ENCODE results near the gene GAK.

The GAK gene

DNA sequence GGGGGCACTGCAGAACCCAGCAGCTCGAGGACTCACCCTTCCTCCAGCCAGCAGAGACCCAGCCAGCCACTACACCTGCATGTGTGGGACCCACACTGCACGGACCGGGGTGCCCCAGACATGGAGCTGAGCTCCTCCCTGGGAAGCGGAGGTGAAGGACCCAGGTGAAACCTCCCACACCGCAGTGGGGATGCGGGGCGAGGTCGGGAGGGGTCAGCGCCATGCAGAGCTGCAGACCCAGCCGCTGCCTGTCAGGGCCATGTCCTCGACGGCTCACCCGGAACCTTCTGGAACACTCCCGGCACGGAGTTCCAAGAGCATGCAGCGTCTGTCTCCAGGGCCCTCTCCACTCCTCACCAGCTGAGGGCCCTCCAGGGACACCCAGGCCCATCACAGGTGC is 42.6 kb downstream of the GAK start:
- DNase-seq (ENCODE audit: low spot score): no peak

DNA sequence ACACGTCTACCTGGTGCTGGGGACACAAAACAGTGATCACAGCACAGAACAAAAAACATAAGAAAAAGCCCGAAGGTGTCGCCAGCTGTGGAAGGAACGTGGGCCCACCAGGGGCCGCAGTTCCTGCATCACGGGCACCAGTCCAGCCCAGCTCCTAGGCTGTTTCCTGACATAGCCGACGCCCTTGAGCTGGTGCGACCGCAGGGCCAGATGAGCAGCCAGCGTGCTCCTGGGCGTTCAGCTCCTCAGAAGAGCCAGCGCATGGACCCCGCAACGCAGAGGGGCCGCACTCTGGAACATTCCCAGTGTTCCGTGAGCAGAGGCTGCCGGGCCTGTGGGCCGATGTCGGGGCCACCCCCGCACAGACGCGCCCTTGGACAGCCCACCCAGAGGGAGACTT is 44.1 kb downstream of the GAK start:
- DNase-seq (ENCODE audit: low spot score): no peak

DNA sequence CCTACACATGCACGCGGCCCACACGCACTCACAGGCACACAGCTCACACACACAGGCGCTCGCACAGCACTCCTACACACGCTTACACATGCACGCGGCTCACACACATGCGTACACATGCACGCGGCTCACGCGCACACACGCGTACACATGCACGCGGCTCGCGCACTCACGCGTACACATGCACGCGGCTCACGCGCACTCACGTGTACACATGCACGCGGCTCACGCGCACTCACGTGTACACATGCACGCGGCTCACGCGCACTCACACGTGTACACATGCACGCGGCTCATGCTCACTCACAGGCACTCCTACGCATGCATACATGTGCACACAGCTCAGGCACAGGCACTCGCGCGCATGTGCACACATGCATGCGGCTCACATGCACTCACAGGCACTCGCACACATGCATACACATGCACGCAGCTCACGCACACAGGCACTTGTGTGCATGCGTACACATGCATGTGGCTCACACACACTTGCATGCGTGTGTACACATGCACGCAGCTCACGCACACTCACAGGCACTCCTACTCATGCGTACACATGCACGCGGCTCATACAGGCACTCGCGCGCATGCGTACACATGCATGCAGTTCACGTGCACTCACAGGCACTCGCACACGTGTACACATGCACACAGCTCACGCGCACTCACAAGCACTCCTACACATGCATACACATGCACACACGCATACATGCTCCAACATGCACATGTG is 44.9 kb downstream of the GAK start:
- DNase-seq (ENCODE audit: low spot score): no peak

DNA sequence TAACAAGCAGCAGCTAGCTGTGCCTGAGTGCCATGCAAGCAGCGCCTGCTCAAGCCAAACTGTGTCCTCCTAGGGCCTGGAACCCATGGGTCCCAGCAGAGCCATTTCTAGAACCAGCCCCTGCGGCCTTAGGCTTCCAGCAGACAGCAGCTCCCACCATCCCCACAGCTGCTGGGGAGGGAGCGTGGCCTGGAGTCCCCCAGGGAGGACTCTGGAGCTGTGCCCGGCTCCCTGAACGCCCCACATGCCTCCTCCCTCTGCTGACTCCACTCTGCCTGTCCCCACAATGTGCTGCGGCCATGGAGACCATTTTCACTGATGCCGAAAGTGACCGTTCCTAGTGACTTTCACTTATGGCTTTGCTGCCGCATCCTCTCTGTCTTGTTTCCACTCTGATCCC is 45.9 kb downstream of the GAK start:
- DNase-seq (ENCODE audit: low spot score): no peak

DNA sequence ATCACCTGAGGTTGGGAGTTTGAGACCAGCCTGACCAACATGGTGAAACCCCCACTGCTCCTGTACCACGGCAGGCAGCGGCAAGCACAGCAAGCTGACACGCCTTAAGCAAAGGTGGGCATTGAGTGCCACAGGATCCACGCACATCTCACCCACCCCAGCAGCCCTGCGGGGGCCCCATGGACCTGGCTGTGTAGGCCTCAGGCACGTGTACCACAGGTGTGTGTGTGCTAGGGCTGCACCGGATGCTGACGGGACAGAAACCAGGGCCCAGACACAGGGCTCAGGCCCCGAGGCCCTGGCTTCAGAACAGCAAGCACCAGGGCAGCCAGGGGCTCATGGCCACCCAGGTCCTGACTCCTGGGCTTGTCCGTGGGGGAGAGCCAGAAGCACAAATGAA is 46.8 kb downstream of the GAK start:
- DNase-seq (ENCODE audit: low spot score): no peak

DNA sequence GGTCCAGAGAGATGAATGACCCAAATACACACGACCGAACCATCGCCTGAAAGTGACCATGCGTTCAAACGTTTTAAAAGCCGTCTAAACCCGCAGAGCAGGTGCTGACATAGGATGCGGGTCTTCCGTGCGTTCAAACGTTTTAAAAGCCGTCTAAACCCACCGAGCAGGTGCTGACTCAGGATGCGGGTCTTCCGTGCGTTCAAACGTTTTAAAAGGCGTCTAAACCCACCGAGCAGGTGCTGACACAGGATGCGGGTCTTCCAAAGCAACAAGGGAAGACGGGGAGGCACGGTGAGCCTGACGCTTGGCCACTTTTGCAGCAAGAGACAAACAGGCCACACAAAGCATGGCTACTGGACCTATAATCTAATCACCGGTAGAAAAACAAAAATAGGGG is 47.2 kb downstream of the GAK start:
- no peak for DNase-seq (ENCODE audit: low spot score)

DNA sequence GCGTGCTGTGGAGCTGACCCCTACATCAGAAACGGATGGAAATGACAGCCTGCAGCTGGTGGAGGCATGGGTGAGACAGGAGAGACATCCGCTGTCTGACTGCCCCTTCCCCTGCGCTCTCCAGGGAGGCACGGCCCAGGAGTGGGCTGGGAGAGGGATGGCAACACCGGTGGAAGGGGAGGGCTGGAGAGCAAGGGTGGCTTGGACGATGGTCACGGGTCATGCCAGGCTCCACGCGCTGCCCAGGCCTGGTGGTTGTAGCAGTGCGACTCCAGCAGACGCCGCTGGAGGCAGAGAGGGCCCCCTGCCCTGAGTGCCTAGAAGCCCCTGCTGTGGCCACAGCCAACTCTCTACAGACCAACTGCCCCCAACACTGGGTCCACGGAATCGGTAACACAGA is 47.9 kb downstream of the GAK start:
- no peak for DNase-seq (ENCODE audit: low spot score)

DNA sequence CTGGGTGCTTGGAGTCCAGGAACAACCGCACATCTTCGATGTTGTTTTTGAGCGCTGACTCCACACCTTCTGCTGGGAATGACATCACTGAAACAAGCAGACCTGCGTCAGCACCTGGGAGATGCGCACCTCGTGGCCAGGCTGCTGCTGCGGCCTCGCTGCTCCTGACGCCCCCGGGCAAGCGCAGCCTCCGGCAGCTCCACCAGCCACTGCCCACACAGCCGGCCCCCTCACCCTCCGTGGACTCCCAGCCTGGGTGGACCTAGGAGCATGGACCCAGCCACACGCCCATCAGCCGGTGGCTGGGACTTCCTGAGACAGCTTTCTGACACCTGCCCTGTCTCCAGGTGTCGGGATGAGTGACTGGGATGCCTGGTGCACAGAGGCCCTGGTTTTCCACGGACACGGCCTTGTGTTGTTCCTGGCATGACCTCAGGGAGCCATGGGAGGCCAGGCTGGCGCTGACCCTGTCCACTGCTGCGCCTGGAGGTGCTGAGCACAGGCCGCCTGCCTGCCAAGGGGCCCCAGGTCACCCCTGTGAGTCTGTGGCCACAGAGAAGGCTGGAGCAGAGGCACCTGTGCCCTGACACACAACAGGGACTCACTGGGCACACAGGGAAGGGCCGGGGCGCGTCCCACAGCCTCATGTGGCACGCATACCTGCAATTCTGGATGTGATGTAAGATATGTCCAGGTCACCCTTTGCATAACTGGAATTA is 48.6 kb downstream of the GAK start:
- no peak for DNase-seq (ENCODE audit: low spot score)

DNA sequence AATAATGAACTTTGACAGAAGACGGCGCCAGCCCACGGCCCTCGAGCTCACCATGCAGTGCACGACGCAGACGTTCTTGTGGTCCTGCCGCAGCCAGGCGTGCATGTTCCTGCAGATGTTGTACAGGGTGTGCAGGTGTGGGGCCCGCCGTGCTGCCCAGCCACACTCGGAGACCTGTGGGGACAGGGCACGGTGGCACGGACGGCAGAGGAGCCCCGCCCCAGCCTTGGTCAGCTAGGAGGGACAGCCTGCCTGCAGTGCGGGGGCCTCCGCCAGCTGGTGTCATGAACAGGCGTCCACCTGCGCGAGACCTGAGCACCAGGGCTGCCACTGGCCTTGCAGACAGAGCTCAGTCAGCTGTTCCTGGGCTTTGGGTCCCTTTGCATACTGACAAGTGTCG is 49.5 kb downstream of the GAK start:
- DNase-seq (ENCODE audit: low spot score): no peak

DNA sequence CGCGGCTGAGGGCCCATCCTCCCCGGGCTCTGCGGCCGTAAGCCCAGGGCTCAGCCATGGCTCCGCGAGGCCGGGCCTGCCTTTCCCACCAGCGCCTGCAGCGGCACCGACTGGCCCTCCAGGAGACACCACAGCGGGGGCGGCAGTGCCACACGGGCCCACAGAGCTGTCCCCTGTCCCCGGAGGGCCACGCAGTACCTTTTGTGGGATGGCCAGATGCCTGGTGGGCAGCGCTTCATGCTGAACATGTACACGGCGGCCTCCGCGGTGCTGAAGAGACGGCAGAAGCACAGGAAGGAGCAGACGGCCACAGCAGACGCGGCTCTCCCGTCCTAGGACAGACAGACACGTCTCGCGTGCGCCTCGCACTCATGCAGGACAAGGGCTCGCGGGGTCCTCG is 50.4 kb downstream of the GAK start:
- no peak for DNase-seq (ENCODE audit: low spot score)

DNA sequence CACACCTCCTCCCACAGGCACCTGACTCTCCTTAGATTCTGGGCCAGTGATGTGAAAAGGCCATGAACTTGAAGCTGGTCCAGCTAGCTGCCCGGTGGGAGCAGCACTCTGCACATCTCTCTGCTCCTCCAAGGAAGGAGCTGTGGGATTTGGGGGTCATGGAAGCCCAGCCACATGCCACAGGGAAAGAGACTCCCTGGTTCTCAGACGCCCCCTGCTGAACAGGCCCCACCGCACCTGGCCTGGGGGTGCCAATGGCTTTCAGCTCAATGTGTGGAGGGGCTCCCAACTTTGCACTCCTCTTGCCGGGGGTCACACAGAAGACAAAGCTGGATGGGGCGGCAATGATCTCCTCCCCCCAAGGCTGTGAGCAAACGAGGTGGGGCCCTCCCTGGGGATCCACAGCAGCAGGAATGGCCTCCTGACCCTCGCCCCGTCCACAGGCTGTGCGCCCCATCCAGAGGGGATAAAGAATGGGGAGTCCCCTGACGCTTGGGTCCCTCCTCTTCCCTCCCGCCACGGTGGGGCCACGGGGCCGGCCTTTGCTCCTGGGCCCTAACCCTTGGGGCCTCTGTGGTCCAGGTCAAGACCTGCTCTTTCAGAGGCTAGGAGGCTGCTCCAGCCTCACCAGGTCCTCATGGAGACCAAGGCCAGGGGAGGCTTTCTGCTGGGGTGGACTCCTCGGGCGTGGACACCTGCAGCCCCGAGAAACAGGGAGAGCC is 51.3 kb downstream of the GAK start:
- DNase-seq (ENCODE audit: low spot score): no peak

DNA sequence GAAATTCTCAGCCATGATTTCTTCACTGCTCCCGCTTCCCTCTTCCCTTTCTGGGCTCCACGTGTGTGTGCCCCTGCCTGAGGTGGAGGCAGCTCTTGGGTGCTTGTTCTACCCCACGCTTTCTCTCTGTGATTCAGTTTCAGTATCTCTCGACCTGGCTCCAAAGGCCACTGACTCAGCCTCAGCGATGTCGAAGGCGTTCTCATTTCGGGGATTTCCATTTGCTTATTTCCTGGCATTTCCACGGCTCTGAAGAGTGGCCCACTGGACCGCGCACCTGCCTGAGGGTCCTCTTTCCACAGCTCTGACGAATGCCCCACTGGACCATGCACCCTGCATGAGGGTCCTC is 52.4 kb downstream of the GAK start:
- no peak for DNase-seq (ENCODE audit: low spot score)

DNA sequence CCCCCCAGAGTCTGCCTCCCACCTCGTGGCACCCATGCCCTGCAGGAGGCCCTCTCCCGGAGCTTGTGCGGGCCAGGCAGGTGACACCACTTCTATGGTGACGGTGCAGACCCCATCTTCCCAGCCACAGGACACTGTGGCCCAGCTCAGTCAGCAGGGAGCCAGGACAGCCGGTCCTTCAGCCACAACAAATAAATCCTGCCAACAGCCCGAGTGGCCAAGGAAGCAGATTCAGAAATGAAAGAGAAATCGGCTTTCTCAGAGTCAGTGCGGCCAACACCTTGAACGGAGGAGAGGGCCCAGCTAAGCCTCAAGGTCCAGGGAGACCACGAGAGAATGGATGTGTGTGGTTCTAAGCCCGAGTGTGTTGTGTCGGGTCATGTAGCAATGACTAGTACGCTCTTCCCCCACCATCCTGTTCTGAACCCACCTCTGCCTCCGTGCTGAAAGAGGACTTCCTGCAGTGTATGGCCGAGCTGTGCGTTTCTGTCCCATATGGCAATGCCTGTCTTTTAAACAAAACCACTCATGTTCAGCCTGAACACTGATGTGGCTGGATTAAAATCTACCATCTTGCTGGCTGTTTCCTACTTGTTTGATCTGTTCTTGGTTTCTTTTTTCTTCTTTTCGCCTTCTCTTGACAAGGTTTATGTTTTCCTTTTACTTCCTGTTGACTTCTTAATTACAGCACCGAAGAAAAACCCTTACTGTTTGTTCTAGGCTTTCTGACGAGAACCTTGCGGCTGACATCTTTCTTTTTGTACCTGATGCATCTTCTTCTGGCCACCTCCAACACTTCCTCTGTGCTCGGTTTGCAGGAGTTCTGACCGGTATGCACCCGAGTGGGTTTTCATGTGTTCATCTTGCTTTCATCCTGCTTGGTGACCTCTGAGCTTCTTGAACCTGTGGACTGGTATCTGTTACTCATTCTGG is 53.1 kb downstream of the GAK start:
- peak; percentile 81 for DNase-seq (ENCODE audit: low spot score)

DNA sequence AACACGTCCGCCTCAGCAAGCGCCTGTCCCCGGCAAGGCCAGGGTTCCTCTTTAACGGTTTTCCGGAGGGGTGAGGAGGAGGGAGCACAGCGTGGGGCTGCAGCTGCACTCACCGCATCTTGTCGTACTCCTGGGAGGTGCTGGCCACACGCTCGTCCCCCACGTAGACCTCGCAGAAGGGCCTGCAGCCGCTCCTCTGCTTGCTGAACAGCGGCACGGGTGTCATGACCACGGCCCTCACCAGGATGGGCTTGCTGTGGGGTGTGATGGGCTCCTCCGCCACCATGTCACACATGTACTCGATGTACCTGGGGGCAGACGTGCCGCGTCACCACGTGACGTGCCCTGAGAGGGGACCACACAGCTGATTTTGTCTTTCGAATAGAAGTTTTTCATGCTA is 54.6 kb downstream of the GAK start:
- DNase-seq (ENCODE audit: low spot score): no peak

DNA sequence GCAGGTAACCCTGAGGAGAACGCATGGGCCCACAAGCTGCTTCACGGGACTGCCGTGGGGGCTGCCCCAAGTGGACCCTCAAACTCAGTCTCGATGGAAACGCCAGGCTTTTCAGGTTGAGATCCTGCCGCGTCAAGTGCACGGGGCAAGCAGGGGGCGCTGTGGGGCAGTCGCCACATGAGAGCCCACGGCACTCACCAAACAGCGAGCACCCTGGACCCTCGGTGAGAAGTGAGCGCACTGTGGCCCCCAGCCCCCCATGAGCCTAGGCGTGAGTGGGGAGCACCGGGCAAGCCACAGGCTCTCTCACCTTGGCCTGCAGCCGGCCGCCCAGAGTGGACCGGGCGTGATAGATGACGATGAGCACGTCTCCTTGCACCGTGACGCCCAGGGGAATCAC is 55.3 kb downstream of the GAK start:
- DNase-seq (ENCODE audit: low spot score): no peak

DNA sequence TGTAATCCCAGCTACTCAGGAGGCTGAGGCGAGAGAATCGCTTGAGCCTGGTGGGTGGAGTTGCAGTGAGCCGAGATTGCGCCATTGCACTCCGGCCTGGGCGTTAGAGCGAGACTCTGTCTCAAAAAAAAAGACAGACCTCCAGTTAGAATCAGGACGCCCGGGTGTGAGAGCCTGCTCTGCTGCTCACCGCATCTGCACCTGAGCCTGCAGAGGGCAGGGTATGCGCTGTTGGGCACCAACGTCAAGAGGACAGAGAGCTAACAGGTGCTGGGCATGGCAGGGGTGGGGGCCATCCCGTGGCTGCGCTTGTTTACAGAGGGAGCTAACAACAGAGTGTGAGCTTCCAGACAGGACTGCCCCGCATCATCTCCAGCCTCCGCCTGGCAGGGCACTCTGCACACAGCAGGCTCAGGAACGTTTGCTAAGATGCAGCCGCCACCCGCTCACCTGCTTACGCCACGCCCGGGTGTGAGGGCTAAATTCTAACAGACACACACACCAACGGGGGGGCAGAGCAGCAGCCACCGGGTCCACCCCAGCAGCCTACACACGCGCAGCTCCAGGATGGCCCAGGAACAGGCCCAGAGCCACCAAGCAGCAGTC is 56.2 kb downstream of the GAK start:
- no peak for DNase-seq (ENCODE audit: low spot score)

DNA sequence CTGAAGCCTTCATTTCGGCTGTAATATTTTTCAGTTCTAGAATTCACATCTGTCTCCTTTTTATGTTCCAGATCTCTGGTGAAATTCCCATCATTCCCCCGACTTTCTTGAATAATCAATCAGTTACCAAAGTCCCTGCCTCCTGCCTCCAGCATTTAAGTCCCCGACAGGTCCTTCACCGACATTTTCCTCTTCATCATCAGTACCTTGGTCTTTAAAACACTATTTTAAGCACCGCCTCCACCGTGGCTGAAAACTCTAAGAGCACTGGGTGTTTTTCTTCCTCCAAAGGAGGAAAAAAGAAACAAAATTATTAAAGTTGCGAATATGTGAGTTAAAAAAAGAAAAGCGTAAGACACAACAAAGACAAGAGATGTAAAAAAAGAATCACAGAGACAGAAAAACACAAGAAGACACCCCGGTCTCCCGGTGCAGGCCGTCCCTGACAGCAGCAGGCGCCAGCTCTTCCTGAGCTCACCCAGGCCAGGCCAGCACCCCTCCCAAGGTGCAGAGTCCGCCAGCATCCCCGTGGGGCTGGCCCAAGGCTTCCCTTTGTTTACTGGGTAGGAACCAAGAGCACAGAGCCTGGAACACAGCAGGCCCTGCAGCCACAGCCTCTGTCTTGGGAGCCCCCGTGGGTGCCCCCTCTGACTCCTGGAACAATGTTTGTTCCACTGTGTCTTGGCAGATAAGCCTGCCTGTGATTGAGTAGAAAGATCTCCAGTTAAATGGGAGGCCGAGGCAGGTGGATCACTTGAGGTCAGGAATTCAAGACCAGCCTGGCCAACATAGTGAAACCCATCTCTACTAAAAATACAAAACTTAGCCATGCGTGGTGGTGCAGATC is 56.9 kb downstream of the GAK start:
- no peak for DNase-seq (ENCODE audit: low spot score)

DNA sequence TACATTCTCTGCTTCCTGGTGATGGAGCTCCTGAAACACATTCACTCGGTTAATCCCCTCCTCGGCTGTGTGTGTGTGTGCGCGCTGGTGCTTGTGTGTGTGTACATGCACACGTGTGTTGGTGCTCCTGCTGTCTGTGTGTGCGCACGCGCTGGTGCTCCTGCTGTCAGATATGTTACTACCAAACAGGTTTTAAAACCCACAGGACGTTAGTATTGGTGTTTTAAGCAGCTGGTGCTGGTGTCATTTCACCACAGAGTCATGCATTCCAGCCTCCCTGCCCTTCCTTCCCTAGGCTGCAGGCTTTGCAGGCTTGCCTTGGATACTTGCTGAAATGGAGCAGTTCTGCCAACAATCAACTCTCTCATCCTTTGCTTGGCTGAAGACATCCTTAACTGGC is 58.1 kb downstream of the GAK start:
- no peak for DNase-seq (ENCODE audit: low spot score)

DNA sequence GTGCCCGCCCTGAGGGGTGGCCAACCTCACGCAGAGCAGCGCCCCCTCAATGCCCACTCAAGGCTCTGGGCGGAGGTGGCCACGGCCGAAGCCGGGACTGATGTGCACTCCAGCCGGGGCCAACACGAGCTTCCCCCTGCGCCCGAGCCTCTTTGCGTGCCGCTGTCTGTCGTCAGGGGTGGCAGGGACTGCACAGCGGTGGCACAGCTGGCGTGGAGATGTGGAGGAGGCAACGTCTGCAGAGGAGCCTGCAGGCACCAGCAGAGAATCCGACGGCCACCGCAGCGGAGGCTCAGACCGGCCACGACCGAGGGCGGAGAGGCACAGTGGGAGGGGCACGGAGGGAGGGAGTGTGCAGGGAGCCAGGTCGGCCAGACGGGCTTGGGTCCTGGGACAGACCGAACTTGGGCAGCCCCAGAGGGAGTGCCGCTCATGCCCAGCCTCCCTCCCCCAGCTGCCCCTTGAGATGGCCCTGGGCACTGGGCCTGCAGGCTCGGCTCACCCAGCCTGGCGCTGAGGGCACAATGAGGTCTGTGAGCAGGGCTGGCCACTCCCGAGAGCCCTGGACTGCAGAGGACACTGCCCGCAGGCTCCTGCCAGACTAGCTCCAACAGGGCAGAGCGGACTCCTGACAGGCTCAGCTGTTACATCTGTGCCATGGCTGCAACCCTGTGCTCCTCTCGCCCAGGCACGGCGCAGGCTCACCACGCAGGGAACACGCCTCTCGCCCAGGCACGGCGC is 59.7 kb downstream of the GAK start:
- no peak for DNase-seq (ENCODE audit: low spot score)

DNA sequence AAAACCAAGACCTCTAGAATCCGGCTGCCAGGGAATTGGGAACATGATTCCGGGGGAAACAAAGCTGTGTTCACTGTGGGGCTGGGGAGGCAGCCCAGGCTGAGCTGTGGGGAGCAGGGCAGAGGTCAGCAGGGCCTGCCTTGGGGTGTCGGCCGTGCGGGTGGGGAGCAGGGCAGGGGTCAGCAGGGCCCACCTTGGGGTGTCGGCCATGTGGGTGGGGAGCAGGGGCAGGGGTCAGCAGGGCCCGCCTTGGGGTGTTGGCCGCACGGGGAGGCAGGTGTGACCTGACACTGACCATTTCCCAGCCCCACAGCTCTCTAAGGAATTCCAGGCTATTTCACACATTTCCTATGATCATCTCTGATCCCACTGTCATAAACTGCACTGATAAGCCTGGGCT is 60.6 kb downstream of the GAK start:
- no peak for DNase-seq (ENCODE audit: low spot score)
